GM18499 (cell line): ENCODE data around the gene FURIN.
A peak's percentile ranks its signal among the peaks of the same experiment; 100 is the strongest.
"Not testable (repeated sequence)": the region's sequence is repeated elsewhere in the genome, so short reads cannot be mapped to it uniquely, and the experiment has no call there.

Experiments
- ATAC-seq: cut with Tn5 transposase; IDR thresholded peaks from one replicate; pipeline ENCODE4 v1.9.1; 2021; ENCODE audit warnings: moderate number of reproducible peaks; ENCODE audit not compliant: insufficient read depth, unreplicated experiment

FURIN gene

DNA sequence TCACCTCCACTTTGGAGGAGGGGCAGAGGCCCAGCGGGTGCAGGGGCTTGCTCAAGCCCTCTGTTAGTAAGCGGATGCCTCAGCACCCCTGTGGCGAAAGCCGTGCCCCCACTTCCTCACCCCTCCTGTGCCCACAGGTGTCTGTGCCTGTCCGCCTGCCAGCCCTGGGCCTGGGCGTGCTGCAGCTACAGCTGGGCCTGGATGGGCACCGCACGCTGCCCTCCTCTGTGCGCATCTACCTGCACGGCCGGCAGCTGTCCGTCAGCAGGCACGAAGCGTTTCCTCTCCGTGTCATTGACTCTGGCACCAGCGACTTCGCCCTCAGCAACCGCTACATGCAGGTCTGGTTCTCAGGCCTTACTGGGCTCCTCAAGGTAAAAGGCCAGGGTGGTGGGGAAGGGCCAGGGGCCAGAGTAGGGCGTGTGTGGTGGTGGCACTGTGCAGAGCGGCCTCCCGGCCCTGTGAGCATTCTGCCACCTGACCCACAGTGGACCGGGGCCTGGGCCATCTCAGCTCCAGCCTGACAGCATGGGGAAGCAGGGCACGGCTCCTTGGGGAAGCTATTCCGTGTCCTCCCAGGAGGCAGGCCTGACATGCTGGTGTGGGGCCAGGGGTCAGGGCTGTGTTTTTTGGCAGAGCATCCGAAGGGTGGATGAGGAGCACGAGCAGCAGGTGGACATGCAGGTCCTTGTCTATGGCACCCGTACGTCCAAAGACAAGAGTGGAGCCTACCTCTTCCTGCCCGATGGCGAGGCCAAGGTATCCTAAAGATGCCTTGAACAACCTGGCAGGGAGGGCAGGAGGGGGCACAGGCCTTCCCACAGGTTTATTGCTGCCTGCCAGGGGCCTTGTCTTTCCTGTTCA is 43.8 kb downstream of the FURIN start:
- no peak for ATAC-seq

DNA sequence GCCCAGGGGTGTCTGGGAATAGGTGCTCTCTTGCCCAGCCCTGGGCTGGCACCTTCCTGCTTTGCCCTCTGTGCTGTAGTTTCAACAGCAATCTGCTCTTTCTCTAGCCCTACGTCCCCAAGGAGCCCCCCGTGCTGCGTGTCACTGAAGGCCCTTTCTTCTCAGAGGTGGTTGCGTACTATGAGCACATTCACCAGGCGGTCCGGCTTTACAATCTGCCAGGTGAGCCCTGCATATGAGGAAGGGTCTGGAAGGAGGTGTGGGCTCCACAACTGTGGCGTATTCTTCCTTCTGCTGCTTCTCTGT is 44.3 kb downstream of the FURIN start:
- no peak for ATAC-seq

DNA sequence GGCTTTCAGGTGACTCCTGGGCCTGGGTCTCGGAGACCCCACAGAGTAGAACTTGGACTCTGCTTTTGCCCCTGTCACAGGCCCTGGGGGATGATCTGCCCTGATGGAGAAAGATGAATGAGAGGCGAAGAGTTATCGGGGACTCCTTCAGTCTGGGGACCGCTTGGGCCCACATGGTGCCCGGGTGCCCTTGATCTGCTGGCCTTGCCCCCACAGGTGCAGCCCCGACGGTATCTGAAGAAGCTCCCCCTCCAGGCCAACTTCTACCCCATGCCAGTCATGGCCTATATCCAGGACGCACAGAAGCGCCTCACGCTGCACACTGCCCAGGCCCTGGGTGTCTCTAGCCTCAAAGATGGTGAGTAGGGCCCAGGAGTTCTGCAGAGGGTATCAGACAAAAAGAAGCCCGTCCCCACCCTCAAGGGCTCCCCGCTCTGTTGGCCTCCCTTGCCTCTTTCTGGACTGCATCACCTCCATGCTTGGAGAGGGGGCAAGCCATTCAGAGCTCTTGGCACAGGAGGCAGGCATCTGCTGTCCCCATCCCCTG is 45.1 kb downstream of the FURIN start:
- ATAC-seq: no peak

DNA sequence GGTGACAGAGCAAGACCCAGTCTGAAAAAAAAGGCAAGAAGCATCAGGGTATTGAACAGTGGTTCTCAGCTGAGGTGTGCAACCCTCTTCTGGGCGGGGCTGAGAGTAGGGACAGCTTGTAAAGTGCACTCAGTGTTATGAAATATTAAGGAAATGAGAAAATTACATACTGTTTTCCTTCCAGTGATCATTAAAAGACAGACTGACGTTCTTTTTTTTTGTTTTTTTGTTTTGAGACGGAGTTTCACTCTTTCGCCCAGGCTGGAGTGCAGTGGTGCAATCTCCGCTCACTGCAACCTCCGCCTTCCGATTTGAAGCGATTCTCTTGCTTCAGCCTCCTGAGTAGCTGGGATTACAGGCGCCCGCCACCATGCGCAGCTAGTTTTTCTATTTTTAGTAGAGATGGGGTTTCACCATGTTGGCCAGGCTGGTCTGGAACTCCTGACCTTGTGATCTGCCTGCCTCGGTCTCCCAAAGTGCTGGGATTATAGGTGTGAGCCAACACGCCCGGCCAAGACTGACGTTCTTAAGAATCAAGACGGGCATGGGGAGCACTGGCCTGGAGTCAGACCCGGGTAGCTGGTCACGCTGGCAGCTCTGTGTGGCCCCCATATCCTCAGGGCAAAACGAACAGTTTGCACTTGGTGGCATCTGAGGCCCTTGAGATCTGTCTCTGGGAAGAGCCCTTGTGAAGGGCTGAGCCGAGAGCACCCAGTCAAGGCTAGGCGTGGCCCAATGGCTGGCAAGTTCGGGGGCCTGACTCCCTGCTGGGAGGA is 46.1 kb downstream of the FURIN start:
- no peak for ATAC-seq

- no peak for ATAC-seq
Measured at GRCh38 chr15:90915216-90915807, 46.9 kb downstream of the FURIN start.

DNA sequence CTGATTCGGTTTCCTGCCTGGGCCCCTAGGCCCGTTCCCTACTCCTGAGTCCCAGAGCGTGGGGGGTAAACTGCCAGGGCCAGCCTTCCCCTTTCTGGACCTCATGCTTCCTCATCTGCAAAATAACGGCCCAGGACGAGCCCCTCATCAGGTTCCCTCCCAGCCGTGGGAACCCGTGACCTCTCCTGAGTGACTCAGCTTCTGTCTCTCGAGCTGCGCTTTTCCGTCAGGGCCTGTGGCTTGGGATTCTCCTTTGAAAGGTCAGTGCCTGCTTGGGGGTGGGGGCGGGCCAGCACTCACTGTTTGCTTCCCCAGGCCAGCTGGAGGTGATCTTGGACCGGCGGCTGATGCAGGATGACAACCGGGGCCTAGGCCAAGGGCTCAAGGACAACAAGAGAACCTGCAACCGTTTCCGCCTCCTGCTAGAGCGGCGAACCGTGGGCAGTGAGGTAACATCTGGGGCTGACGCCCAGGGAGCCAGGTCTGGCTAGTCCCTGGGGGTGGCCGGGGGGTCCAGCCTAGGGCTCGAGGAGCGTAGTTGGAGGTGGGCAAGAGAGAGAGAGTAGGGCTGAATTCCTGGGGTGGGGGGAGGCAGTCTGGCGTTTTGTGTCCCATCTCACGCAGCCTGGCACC is 47.5 kb downstream of the FURIN start:
- ATAC-seq: no peak

GRCh38 chr15:90916461-90916860 is 48.1 kb downstream of the FURIN start:
- no peak for ATAC-seq

DNA sequence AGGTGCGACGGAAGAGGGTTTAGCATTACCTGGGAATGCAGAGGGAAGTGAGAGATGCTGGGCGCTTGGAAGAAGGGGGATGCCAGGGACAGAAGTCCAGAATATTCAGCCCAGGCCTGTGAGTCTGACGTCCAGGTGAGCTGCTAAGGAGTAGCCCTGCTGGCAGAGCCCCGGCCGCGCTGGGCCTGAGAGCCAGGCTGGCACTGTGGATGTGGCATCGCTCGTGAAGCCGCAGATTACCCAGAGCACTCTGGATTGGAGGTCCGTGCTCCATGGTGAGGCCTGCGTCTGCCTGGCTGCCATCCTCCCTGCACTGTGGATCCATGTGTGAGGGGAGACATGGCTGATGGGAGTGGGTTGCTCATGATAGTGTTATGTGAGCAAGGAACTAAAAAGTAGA is 49.2 kb downstream of the FURIN start:
- ATAC-seq: no peak

GRCh38 chr15:90918034-90918788 is 49.8 kb downstream of the FURIN start:
- ATAC-seq: no peak

GRCh38 chr15:90918835-90919234 is 50.4 kb downstream of the FURIN start:
- no peak for ATAC-seq

DNA sequence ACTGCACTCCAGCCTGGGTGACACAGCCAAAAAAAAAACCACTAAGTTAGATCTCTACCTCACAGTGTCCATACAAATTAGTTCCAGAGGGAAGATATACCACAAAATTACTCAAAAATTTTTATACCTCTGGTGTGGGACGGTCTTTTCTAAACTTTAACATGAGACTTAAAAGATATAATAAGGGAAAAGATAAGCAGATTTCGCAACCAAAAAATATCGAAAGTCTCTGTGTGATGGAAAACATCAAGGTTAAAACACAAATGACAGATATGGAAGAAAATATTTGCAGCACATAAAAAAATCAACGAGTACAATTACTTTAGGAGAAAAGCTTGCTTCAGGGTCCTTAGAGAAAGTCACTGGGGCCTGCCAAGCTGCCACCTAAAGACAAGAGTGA is 53.5 kb downstream of the FURIN start:
- no peak for ATAC-seq

GRCh38 chr15:90922712-90923322 is 54.4 kb downstream of the FURIN start:
- ATAC-seq: not testable (repeated sequence)

DNA sequence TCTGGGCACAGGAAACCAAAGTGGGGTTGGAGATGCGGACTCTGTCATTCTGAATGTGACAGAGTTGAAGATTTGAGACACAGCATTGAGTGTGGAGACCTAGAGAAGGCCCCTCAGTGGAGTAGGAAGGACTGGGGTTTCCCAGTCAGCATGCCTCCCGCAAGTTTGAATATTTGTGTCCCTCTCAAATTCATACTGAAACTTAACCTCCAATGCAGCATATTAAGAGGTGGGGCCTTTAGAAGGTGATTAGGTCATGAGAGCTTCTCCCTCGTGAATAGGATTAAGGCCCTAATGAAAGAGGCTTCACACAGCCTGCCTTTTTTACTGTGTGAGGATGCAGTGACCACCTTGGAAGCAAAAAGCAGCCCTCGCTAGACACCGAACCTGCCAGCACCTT is 56.0 kb downstream of the FURIN start:
- ATAC-seq: peak; percentile 37

GRCh38 chr15:90926766-90927165 is 58.4 kb downstream of the FURIN start:
- ATAC-seq: not testable (repeated sequence)

DNA sequence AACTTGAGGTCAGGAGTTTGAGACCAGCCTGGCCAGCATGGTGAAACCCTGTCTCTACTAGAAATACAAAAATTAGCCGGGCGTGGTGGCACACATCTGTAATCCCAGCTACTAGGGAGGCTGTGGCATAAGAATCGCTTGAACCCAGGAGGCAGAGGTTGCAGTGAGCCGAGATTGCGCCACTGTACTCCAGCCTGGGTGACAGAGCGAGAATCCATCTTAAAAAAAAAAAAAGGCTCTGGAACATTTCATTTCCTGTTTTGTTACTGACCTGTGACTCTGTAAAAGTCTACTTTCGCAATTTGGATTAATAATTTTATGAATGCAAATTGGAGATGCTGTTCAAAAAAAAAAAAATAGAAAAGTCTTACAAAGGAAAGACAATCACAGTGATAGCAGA is 59.7 kb downstream of the FURIN start:
- ATAC-seq: not testable (repeated sequence)

DNA sequence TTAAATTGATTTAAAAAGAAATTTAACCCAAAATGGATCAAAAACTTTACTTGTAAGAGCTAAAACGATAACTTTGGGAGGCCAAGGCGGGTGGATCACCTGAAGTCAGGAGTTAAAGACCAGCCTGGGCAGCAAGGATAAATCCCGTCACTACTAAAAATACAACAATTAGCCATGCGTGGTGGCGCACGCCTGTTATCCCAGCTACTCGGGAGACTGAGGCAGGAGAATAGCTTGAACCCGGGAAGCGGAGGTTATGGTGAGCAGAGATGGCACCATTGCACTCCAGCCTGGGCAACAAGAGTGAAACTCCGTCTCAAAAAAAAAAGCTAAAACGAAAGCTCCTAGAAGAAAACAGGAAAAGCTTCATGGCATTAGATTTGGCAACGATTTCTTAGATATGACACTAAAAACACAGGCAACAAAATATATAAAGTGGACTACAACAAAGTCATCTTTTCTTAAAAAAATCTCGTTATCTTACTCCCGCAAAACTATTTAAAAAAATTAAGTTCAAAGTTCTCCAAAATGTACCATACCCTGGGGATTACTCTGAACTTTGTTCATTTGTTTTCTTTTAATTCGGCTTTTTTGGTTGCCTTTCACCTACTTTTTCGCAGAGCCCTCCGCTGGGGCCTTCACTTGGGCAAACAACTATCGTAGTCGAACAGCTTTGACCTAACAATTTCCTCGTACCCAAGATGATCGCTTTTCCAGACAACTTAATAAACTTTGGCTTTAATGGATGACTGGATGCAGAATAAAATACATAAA is 61.0 kb downstream of the FURIN start:
- ATAC-seq: no peak

DNA sequence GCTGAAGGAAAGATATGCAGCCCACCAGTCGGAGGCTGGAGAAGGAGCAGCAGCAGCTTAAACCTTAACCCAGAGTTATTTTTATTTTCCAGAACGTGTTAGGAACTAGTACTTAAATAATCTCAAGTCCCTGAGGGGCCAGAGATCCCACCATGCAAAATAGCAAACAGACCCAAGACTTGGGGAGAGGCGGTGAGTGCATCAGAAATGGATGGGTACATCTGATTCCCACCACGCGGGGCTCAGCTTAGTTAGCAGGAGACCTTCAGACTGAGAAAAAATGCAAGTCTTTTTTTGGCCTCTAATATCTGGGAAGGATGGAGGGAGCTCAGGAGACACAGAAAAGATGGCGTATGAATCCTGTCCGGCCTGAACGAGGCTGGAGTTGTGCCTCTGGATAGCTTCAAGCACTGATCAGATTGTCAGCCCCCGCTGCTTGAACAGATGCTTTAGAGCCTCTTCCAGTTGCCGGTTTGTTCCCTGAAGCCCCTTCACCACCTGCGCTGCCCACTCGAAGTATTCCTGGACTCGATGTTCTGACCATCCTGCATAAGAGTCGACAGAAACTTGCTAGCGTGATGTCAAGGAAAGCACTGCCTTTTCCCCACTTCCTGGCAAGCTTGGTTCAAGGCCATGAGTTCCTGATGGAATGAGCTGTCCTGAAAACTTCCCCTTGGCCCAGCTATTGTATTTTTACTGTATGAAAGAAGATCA is 62.6 kb downstream of the FURIN start:
- no peak for ATAC-seq

DNA sequence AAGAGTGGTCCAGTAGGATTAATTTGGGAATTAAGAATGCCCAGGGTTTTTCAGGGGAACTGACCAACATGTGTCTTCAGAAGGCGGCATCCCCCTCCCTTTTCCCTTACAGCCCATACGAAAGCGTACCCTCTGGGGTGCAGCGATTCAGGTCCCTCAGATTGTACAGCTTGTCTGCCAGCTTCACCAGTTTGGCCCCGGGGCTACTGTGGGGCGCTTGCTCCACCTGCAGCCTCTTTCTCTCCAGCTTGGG is 63.1 kb downstream of the FURIN start:
- ATAC-seq: no peak
